ENCODE data around the gene UPK1B.

The UPK1B gene

GRCh38 chr3:119175872-119176756 lies 2.7 kb downstream of the UPK1B start:
- DNase-seq (ENCODE audit: low read depth in 2 of 2, low spot score in 1 of 2): no peak

GRCh38 chr3:119176778-119177177 lies 3.4 kb downstream of the UPK1B start:
- no peak for DNase-seq (ENCODE audit: low read depth in 2 of 2, low spot score in 1 of 2)

GRCh38 chr3:119177321-119177720 lies 3.9 kb downstream of the UPK1B start:
- DNase-seq (ENCODE audit: low read depth in 2 of 2, low spot score in 1 of 2): no peak

GRCh38 chr3:119181765-119182164 lies 8.4 kb downstream of the UPK1B start:
- no peak for DNase-seq (ENCODE audit: low read depth in 2 of 2, low spot score in 1 of 2)

GRCh38 chr3:119184111-119184510 lies 10.7 kb downstream of the UPK1B start:
- DNase-seq (ENCODE audit: low read depth in 2 of 2, low spot score in 1 of 2): no peak

GRCh38 chr3:119184796-119185570 lies 11.6 kb downstream of the UPK1B start:
- no peak for DNase-seq (ENCODE audit: low read depth in 2 of 2, low spot score in 1 of 2)

- DNase-seq (ENCODE audit: low read depth in 2 of 2, low spot score in 1 of 2): no peak
Observed at GRCh38 chr3:119187266-119187665, 13.9 kb downstream of the UPK1B start.

- no peak for DNase-seq (ENCODE audit: low read depth in 2 of 2, low spot score in 1 of 2)
Observed at GRCh38 chr3:119191800-119192199, 18.4 kb downstream of the UPK1B start.

GRCh38 chr3:119194237-119195150 lies 21.1 kb downstream of the UPK1B start:
- no peak for DNase-seq (ENCODE audit: low read depth in 2 of 2, low spot score in 1 of 2)

GRCh38 chr3:119195151-119195476 lies 21.7 kb downstream of the UPK1B start:
- DNase-seq (ENCODE audit: low read depth in 2 of 2, low spot score in 1 of 2): no peak

- no peak for DNase-seq (ENCODE audit: low read depth in 2 of 2, low spot score in 1 of 2)
Observed at GRCh38 chr3:119195911-119196310, 22.5 kb downstream of the UPK1B start.

GRCh38 chr3:119205209-119205608 lies 31.8 kb downstream of the UPK1B start:
- no peak for DNase-seq (ENCODE audit: low read depth in 2 of 2, low spot score in 1 of 2)

GRCh38 chr3:119205685-119206084 lies 32.3 kb downstream of the UPK1B start:
- DNase-seq (ENCODE audit: low read depth in 2 of 2, low spot score in 1 of 2): no peak

- no peak for DNase-seq (ENCODE audit: low read depth in 2 of 2, low spot score in 1 of 2)
Observed at GRCh38 chr3:119206611-119207511, 33.5 kb downstream of the UPK1B start.

GRCh38 chr3:119207512-119207875 lies 34.1 kb downstream of the UPK1B start:
- no peak for DNase-seq (ENCODE audit: low read depth in 2 of 2, low spot score in 1 of 2)

- no peak for DNase-seq (ENCODE audit: low read depth in 2 of 2, low spot score in 1 of 2)
Observed at GRCh38 chr3:119211193-119211592, 37.8 kb downstream of the UPK1B start.

GRCh38 chr3:119211803-119212202 lies 38.4 kb downstream of the UPK1B start:
- DNase-seq (ENCODE audit: low read depth in 2 of 2, low spot score in 1 of 2): no peak

GRCh38 chr3:119219069-119219468 lies 45.7 kb downstream of the UPK1B start:
- no peak for DNase-seq (ENCODE audit: low read depth in 2 of 2, low spot score in 1 of 2)

- DNase-seq (ENCODE audit: low read depth in 2 of 2, low spot score in 1 of 2): no peak
Observed at GRCh38 chr3:119220198-119220597, 46.8 kb downstream of the UPK1B start.

GRCh38 chr3:119220970-119221667 lies 47.7 kb downstream of the UPK1B start:
- no peak for DNase-seq (ENCODE audit: low read depth in 2 of 2, low spot score in 1 of 2)
